ENCODE results near the gene RAB3C.
A peak's percentile ranks its signal among the peaks of the same experiment; 100 is the strongest.

RAB3C gene

DNA sequence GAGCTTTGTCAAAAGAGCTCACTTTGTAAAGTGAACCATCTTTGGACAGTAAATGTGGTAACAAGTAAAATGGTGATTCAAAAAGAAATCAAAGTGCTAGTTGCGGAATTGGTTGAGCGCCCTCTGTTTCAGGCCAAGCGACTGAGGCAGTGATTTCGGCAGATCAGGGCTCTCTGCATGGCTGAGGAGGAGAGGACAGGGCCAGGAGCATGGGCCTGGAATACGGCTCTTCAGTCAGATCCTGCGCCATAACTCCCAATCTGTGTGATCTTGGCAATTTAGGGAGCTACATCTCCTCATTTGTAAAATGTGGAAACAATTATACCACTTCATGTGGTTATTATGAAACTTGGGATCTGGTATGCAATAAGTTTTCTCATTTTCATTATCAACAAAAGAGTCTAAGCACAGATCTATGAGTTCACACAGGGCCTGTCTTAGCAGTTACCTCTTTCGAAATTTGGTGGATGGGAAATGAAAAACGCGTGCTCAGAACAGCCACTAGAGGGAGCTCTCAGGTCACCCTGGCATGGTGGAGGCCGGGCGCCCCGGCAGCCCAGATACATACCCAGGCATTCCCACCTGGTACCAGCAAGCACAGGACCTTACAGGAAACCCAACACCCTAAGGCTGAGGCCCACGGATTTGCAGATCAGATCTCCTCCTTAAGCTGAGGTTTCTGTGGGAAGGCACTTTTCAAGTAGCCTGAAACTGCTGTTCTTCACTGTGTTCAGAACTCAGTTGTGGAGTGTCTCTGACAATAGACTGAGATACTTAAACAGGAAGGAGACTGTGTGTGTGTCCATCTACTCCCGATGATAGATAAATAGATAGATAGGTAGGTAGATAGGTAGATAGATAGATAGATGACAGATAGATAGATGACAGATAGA lies 303.7 kb downstream of the RAB3C start:
- DNase-seq (ENCODE audit: low spot score) = peak; percentile 56

DNA sequence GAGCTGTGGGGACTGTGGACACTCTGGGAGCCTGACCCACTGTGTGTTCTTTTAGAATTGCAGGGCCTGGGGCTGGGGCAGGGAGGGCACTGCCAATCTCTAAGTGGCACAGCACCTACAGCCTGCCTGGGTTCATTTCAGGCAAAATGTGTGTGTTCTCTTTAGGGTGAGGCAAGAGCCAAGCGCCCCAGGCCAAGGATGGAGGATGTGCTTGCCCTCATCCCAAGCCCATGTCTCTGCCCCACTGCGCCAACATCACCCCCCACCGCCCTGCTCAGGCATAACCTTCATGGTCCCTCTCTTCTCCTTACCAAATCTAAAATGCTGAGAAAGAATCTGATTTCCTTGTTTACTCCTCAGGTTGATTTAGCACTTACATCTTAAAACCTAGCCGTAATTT lies 304.4 kb downstream of the RAB3C start:
- no peak for DNase-seq (ENCODE audit: low spot score)

DNA sequence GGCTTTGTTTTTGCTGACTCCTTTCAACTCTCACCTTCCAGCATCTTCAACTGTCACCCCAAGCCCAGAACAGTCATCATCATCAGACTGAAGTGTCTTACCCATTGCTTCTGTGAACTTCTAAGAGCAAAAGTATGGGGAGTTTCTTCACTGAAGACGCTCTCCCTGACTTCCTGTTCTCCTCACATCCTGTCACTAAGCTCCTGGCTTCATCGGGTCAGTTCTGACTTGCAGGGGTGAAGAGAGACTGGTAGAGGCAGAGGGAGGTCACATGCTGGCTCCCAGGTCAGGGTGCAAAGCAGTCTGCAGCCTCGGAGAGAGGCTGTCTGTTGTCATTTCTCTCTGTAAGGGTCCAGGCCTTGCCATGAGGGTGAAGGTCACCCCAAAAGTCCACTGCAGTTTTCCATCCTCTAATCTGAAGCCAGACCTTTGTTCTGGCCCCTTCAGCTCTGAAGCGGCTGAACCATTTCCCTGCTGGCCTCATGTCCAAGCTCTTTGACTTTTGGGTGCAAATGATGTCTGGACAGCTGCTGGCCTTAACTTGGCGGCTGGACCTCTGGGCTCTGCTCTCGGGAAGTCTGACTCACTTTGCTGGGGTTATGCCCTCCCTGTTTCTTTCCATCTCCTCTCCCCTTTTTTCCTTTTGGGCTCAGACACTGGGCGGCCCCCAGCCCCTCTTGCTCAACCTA lies 305.0 kb downstream of the RAB3C start:
- DNase-seq (ENCODE audit: low spot score) = no peak

DNA sequence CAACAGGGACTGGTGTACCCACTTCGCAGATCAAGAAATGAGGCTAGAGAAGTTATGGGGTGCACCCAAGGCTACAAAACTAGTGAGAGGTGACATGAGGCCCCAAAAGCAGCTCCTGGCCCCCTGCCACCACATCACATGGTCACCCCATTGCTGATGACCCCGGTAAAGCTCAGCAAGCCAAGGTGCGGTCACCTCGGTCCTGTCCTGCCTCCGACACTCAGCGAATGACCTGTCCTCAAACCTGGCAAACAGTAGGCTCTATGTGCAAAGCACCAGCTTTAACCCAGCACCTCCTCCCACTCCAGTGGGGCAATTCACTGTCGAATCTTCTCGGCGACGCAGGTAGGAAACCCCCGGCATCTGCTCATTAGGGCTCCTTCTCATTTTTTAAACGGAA lies 307.4 kb downstream of the RAB3C start:
- no peak for DNase-seq (ENCODE audit: low spot score)

DNA sequence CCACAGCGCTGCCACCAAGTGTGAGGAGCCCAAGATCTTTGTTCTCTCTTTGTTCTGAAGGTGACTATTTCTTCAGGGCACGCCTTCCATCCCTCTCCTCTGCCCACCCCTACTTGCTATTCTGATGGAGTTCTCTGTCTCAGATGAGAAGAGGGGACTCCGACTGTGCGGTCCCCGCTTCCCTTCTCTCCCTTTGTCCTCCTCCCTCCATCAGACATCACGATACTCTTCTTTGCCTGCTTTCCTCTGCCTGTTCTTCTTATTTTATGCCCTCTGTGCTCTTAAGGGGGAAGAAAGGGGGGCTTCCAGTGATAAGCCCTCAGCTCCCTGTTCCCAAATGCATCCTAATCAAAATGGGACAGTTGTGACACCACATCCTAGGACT lies 307.8 kb downstream of the RAB3C start:
- no peak for DNase-seq (ENCODE audit: low spot score)

DNA sequence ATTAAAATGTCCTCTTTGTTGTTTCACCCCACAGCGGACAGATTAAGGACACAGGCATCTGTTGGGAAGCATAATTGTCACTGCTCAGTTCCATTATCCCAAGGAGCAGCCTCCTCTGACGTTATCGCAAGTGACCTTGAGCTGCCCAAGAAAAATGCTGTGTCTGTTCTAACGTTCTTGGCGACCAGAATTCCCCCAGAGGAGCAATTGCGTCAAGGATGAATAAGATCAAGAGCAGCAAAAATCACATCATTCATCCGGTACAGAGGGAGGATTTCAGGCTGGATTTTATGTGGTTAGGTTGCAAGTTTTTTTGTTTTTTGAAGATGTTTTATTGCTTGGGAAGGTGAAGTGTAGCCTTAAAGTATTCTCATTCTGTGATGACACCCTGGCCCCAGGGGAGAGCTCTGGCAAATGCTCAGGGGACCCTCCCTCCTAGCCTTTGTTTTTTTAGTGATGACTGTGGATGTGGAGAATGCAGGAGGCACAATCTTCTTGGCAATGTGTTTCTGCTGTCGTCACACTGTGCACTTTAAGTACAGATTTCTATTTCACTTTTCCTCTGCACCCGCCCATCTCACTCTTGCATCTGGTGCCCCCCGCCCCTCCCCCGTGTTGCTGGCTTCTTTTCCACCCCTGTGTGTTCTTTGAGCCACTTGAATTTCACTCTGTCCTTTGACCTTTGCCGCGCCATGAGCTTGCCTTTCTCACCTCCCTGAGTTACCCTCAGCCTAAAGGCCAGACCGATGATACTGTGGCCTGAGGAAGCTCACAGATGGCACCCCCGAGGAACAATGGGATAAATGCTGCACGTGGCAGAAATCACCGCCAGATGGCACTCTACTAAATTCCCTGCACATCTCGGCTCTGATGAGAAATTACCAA lies 308.5 kb downstream of the RAB3C start:
- peak; percentile 50 for DNase-seq (ENCODE audit: low spot score)

DNA sequence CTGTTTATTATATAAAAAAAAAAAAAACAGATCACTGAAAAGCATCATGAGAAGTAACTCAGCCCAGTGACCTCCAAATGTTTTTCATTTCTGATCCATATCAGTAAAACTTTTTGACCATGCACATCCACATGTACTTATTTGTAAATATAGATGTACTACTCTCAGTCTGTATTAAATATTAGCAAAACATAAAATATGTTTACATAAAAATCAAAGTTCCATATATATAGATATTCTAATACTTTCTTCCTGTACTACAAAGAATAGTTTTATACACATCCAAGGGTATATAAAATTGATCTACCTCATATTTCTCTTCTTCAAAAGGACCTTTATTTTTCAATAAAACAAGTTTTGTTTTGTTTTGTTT lies 309.1 kb downstream of the RAB3C start:
- DNase-seq (ENCODE audit: low spot score) = no peak

DNA sequence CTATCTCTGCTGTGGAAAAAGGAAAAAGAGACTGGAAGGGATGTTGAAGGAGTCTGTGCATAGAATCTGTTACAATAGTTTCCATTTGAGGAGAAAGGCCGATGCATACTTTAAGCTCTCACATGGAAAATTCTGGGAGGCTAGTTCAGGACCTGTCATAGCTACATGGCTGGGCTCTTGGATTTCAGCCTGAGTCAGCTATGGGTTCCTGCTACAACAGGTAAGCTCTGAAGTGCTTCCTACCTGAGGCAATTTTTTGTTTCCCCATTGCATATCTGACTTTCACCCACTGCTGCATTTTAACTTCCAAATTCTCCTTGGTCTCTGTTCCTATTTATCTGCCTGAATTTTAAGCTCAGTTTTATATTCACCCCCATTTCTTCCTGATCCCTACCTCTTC lies 310.7 kb downstream of the RAB3C start:
- no peak for DNase-seq (ENCODE audit: low spot score)

DNA sequence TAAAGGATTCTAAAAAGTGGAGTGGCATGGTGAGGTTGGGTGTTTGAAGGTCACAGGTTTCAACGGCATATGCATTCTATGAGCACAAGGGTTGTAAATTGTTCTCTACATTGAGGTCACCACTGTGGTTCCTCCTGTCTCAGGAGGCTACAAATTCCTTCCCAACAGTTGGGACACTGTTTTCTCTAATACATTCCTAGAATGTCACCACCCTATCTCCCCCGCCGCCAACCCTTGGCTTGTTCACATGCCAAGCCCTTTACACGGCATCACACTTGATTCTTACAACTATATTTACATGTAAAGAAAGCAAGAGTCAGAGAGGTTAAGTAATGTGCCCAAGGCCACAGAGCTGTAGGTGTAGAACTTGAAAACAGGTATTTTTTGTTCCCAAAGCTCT lies 315.1 kb downstream of the RAB3C start:
- DNase-seq (ENCODE audit: low spot score) = no peak

DNA sequence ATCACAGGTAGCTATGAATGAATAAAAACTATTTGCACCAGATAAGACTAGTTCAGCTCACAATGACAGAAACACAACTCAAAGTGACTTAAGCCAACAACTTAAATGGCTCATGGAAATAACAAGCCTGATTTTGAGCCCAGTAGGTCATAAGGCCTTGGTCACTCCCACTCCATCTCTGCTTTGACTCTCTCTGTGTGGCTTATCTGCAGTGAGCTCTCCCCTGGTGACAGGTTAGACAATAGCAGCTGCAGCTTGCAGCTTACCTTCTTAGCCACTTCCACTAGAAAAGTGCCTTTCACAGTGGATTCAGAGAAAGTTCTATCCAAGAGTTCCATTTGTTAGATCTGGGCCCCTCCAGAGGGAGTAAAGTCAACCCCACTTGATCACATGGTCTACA lies 315.7 kb downstream of the RAB3C start:
- DNase-seq (ENCODE audit: low spot score) = no peak

DNA sequence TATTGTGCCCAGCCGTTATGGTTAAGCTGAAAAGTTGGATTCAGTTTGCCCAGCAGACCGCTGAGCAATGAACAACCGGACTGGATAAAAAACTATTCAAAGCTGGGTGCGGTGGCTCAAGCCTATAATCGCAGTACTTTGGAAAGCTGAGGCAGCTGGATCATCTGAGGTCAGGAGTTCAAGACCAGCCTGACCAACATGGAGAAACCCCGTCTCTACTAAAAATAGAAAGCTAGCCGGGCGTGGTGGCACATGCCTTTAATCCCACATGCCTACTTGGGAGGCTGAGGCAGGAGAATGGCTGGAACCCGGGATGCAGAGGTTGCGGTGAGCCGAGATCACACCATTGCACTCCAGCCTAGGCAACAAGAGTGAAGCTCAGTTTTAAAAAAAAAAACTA lies 318.4 kb downstream of the RAB3C start:
- DNase-seq (ENCODE audit: low spot score) = no peak

DNA sequence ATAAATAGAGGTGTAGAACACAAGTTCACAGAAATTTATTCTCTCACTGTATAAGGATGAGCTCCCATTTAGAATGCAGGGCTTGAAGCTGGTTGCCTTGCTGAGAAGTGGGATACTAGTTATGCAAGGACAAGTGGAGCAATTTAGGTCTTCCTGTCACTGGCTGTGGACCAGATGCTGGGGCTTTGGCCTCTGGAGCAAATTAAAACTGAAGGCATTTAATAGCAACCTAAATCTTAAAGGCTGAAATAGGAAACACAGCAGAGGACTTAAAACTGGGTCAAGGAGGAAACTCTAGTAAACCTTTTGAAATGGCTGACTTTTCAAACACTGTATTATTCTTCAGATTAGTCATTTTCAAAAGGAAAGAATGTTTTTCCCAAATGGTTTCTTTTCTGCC lies 319.4 kb downstream of the RAB3C start:
- DNase-seq (ENCODE audit: low spot score) = no peak

DNA sequence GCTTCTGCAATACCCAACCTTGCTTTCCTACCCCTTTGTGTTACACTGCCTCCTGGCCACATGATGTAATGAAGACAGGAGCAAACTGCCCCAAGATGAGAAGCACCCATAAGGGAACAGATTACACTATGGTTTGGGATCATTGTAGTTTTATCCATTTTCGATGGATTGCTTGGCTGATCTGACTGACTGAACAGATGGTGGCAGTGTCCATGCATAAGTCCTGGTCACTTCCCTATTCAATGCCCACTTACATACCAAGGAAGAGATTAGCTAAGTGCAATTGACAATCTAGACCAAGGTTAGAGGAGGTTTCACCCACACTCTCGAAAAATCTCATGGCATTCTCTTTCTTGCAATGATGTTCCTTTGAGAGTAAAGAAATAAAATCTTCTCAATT lies 319.9 kb downstream of the RAB3C start:
- no peak for DNase-seq (ENCODE audit: low spot score)

DNA sequence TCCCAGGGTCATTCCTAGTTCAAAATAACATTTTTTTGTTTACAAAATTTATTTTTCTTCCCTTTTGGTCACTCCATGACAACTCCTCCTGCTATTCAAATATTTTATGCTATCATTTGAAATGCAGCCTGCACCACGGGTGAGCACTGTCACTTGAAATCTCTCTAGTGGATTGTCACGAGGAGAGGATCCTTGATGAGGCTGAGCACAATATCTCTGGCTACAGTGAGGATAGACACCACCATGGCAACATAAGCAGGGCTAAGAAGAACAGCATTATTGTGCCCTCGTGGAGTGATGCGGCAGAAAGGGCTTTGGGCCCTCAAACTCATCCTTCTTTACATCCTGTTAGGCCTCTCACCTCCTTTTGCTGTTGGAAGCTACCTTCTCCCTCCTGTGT lies 321.9 kb downstream of the RAB3C start:
- no peak for DNase-seq (ENCODE audit: low spot score)

DNA sequence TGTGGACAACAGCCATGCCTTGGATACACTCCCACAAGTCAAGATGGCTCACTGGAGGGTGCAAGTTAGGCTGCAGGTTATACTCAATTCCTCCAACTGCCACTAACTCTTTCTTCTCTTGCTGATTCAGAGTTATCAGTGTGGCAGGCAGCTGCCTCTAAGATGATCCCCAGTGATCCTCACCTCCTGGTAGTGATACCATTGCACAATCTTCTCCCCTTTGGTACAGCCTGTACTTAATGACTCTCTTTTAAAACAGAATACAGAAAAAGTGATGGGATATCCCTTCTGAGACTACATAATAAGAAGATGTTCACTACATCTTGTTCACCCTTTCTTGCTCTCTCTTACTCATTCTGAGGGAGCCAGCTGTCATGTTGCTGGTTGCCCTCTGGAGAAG lies 323.1 kb downstream of the RAB3C start:
- no peak for DNase-seq (ENCODE audit: low spot score)

Data from CD4-positive, alpha-beta T cell treated with Interleukin-6 at 100 ng/mL for 8 hours (primary cell).